NK-92 (cell line): Measurements from ENCODE around the gene CHRNA1.

Experiments used
- DNase-seq: peaks from one replicate; lab custom pipeline; 2025; ENCODE audit not compliant: unreplicated experiment; lab: John Stamatoyannopoulos, UW

Gene CHRNA1

GRCh38 chr2:174764280-174765255, at the start of gene CHRNA1:
Gene CHRNA1 (minus strand): TSS chr2:174764472. CDS start chr2:174764394, 78 bp downstream.
- DNase-seq = no peak

- no peak for DNase-seq
Measured at GRCh38 chr2:174812037-174812436, 47.8 kb upstream of the CHRNA1 start.

GRCh38 chr2:174807931-174808330, 43.7 kb upstream of the CHRNA1 start:
- no peak for DNase-seq

GRCh38 chr2:174805803-174806202, 41.5 kb upstream of the CHRNA1 start:
- DNase-seq = no peak

GRCh38 chr2:174802459-174802858, 38.2 kb upstream of the CHRNA1 start:
- no peak for DNase-seq

GRCh38 chr2:174800436-174801205, 36.3 kb upstream of the CHRNA1 start:
- DNase-seq = no peak

GRCh38 chr2:174798801-174799200, 34.5 kb upstream of the CHRNA1 start:
- no peak for DNase-seq

GRCh38 chr2:174797781-174798276, 33.6 kb upstream of the CHRNA1 start:
- DNase-seq = no peak

GRCh38 chr2:174796319-174796771, 32.1 kb upstream of the CHRNA1 start:
- no peak for DNase-seq

GRCh38 chr2:174794851-174795374, 30.6 kb upstream of the CHRNA1 start:
- no peak for DNase-seq

GRCh38 chr2:174792309-174793025, 28.2 kb upstream of the CHRNA1 start:
- DNase-seq = no peak

GRCh38 chr2:174791746-174792280, 27.5 kb upstream of the CHRNA1 start:
- no peak for DNase-seq

GRCh38 chr2:174791020-174791419, 26.7 kb upstream of the CHRNA1 start:
- no peak for DNase-seq

GRCh38 chr2:174789001-174789400, 24.7 kb upstream of the CHRNA1 start:
- no peak for DNase-seq

- no peak for DNase-seq
Measured at GRCh38 chr2:174788291-174788929, 24.1 kb upstream of the CHRNA1 start.

GRCh38 chr2:174787487-174788205, 23.4 kb upstream of the CHRNA1 start:
- DNase-seq = no peak

GRCh38 chr2:174786066-174786725, 21.9 kb upstream of the CHRNA1 start:
- no peak for DNase-seq

GRCh38 chr2:174785481-174785880, 21.2 kb upstream of the CHRNA1 start:
- no peak for DNase-seq

- no peak for DNase-seq
Measured at GRCh38 chr2:174784909-174785308, 20.6 kb upstream of the CHRNA1 start.
